AG09319 (cell line): ENCODE data around the gene CAMTA1.

Source experiments
- DNase-seq: peaks from one replicate; pipeline ENCODE4 v3.0.0-alpha.2; 2010; ENCODE audit warnings: low read depth; ENCODE audit errors: extremely low read depth
- CTCF ChIP-seq: IDR thresholded peaks from 2 replicates; pipeline ENCODE4 v1.5.1; 2011; ENCODE audit warnings: low read depth, mild to moderate bottlenecking, inconsistent platforms, low read length, moderate library complexity

The CAMTA1 gene

GRCh38 chr1:7113822-7114221 lies 328.6 kb downstream of the CAMTA1 start:
- no peak for DNase-seq
- TF ChIP-seq CTCF = no peak

GRCh38 chr1:7116001-7116400 lies 330.7 kb downstream of the CAMTA1 start:
- DNase-seq = no peak
- no peak for TF ChIP-seq CTCF

- TF ChIP-seq CTCF = peak; percentile 33
- peak; percentile 64 for DNase-seq
Observed at GRCh38 chr1:7117399-7118281, 332.4 kb downstream of the CAMTA1 start.

- no peak for DNase-seq
- TF ChIP-seq CTCF = no peak
Observed at GRCh38 chr1:7119156-7119555, 333.9 kb downstream of the CAMTA1 start.

GRCh38 chr1:7120863-7121621 lies 335.8 kb downstream of the CAMTA1 start:
- TF ChIP-seq CTCF = no peak
- no peak for DNase-seq

GRCh38 chr1:7121622-7121988 lies 336.4 kb downstream of the CAMTA1 start:
- no peak for DNase-seq
- no peak for TF ChIP-seq CTCF

GRCh38 chr1:7127322-7128075 lies 342.2 kb downstream of the CAMTA1 start:
- no peak for TF ChIP-seq CTCF
- DNase-seq = no peak
